Breast epithelium (tissue), 3 donors: ENCODE data around the gene PSMD12.

Experiments
- CTCF ChIP-seq, 3 donors: fragments of 450-650 bp; IDR thresholded peaks; one replicate each; pipeline ENCODE4 v1.5.1; 2016 to 2017; ENCODE audit warnings: antibody characterized with exemption in 3 of 3, mild to moderate bottlenecking in 3 of 3, moderate library complexity in 3 of 3
- POLR2A ChIP-seq: fragments of 450-650 bp; IDR thresholded peaks from one replicate; pipeline ENCODE4 v1.6.1; 2016; ENCODE audit warnings: antibody characterized with exemption, mild to moderate bottlenecking, moderate library complexity

GRCh38 chr17:67412032-67412431, 45.7 kb upstream of the PSMD12 start:
- TF ChIP-seq POLR2A (no peak), CTCF (IDR thresholded peaks at IDR 0.05) (no peak)
